Measurements from ENCODE around the gene SLPI. TPM values are rescaled to one million over a fixed set of nuclear protein-coding genes. Genes with fewer than 3 reads are reported as not detected.

SLPI gene
- total RNA-seq, 1 donor from 2014 or later: 52.0 TPM

DNA sequence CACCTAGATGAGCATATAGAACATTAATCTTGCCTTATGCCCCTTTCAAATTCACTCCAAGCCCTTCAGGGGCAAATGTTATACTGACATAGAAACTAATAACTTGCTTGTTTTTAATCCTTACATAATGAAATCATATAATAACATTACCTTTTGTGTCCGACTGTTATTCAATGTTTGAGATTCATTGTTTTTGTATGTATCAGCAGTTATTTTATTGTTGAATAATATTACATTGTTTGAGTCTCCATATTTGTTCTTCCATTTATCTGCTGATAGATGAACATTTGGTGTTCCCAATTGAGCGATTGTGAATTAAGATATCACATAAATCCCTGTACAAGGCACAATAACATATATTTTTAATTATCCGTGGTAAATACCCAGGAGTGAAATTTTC, 41.5 kb downstream of the SLPI start:
- no peak for DNase-seq

DNA sequence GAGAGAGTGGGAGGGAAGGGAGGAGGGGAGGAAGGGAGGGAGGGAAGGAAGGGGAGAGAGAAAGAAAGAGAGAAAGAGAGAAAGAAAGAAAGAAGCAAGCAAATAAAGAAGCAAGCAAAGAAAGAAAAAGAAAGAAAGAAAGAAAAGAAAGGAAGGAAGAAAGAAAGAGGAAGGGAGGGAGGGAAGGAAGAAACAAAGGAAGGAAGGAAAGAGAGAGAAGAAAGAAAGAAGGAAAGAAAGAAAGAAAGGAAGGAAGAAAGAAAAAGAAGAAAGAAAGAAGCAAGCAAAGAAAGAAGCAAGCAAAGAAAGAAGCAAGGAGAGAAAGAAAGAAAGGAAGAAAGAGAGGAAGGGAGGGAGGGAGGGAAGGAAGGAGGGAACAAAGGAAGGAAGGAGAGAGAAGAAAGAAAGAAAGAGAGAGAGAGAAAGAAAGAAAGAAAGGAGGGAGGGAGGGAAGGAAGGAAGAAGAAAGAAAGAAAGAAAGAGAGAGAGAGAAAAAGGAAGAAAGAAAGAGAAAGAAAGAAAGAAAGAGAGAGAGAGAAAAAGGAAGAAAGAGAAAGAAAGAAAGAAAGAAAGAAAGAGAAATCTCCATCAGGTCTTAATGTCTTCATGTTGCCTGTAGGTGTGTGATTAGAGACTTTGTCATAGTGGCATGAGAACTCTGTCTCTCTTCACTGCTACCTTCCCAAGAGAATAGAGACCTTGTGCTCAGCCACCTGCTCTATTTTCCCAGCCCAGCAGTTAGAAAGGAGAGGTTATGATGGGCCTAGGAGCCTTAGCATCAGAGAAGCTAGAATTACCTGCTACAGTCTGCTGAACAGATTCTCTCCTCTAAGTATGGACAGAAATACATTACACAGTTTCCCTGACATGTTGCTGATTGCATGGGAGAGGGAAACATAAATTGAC, 42.5 kb downstream of the SLPI start:
- no peak for DNase-seq

DNA sequence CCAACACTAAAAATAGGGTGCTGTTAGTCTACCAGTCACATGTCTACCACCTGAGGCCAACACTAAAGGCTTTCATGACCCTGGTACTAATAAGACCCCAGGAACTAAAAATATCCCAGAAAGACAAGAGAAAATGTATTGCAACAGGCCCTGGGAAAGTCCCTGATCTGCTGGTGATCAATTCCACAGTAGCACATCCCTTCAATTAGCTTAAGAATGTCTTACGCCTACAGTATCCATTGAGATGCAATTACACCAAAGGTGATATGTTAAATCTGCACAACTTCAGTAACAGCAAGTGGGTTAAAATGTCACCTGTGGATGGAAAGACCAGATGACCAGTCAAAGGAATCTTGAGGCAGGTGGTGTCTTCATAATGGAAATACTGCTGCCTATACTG, 44.4 kb downstream of the SLPI start:
- DNase-seq: no peak

DNA sequence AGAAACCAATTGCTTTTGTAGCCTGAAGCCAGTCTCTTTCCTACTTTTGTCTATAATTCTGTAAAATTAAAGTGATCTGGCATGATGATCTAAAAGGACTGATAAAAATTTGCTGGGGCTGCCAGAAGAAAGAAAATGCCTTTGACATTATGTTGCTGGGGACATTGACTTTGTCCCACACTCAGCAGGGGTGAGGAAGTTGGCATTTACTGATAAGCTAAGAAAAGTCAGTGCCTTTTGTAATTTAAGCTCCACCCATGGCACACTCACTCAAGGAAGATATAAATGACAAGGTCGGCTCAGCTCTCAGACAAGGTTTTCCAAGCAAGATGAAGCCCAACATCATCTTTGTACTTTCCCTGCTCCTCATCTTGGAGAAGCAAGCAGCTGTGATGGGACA, 47.6 kb downstream of the SLPI start, which contains the start of gene SEMG1:
TSS of gene SEMG1 (plus strand) at position 309 of the 400 bp plus-strand sequence. CDS start at position 330, 21 bp downstream.
- DNase-seq: no peak

Other genes with a start within 250 kb of the SLPI start
- gene KCNS1, start 153.4 kb downstream of the SLPI start, total RNA-seq: 0.49 TPM
- 5.2 TPM for gene WFDC5, start 139.4 kb downstream of the SLPI start, total RNA-seq
- gene WFDC12, start 130.1 kb downstream of the SLPI start, total RNA-seq: 1.1 TPM
- 509 TPM for gene PI3, start 79.7 kb downstream of the SLPI start, total RNA-seq
- not detected for gene SEMG1, start 47.5 kb downstream of the SLPI start, total RNA-seq
- not detected for gene SEMG2, start 33.2 kb downstream of the SLPI start, total RNA-seq
- not detected for gene RBPJL, start 52.3 kb upstream of the SLPI start, total RNA-seq
- 0.99 TPM for gene MATN4, start 53.7 kb upstream of the SLPI start, total RNA-seq
- gene SDC4, start 93.9 kb upstream of the SLPI start, total RNA-seq: 48.8 TPM
- 12.7 TPM for gene SYS1, start 108.6 kb upstream of the SLPI start, total RNA-seq
- not detected for gene TP53TG5, start 123.8 kb upstream of the SLPI start, total RNA-seq
- 10.3 TPM for gene DBNDD2, start 153.7 kb upstream of the SLPI start, total RNA-seq
- 20.9 TPM for gene PIGT, start 161.6 kb upstream of the SLPI start, total RNA-seq
- gene WFDC2, start 215.2 kb upstream of the SLPI start, total RNA-seq: 0.39 TPM

Data from skin of body (tissue), 2 donors.